ENCODE measurements around the gene BMP7. TPM values are rescaled to one million over a fixed set of nuclear protein-coding genes. Genes with fewer than 3 reads are reported as not detected.
"Not testable (repeated sequence)": the region's sequence is repeated elsewhere in the genome, so short reads cannot be mapped to it uniquely, and the experiment has no call there.

BMP7 gene
- total RNA-seq, 1 donor from 2014 or later, result not detected

GRCh38 chr20:57194154-57194553 lies 72.3 kb downstream of the BMP7 start:
- intact Hi-C loops (cut with micrococcal nuclease), result no loop called here

- intact Hi-C loops (cut with micrococcal nuclease), result no loop called here
These were observed 73.3 kb downstream of the BMP7 start for GRCh38 chr20:57193094-57193493.

- intact Hi-C loops (cut with micrococcal nuclease), result no loop called here
These were observed 74.1 kb downstream of the BMP7 start for GRCh38 chr20:57192311-57192710.

GRCh38 chr20:57191265-57191638 lies 75.2 kb downstream of the BMP7 start:
- intact Hi-C loops (cut with micrococcal nuclease), result not testable (repeated sequence)

GRCh38 chr20:57190536-57191264 lies 75.7 kb downstream of the BMP7 start:
- intact Hi-C loops (cut with micrococcal nuclease), result no loop called here

- intact Hi-C loops (cut with micrococcal nuclease), result no loop called here
These were observed 76.7 kb downstream of the BMP7 start for GRCh38 chr20:57189713-57190112.

- intact Hi-C loops (cut with micrococcal nuclease), result no loop called here
These were observed 77.8 kb downstream of the BMP7 start for GRCh38 chr20:57188576-57189079.

- intact Hi-C loops (cut with micrococcal nuclease), result no loop called here
These were observed 78.4 kb downstream of the BMP7 start for GRCh38 chr20:57188056-57188455.

- intact Hi-C loops (cut with micrococcal nuclease), result no loop called here
These were observed 79.3 kb downstream of the BMP7 start for GRCh38 chr20:57187068-57187634.

GRCh38 chr20:57186192-57186591 lies 80.2 kb downstream of the BMP7 start:
- intact Hi-C loops (cut with micrococcal nuclease), result no loop called here

GRCh38 chr20:57185188-57185743 lies 81.2 kb downstream of the BMP7 start:
- intact Hi-C loops (cut with micrococcal nuclease), result no loop called here

GRCh38 chr20:57183457-57184009 lies 82.9 kb downstream of the BMP7 start:
- intact Hi-C loops (cut with micrococcal nuclease), result no loop called here

- intact Hi-C loops (cut with micrococcal nuclease), result no loop called here
These were observed 84.8 kb downstream of the BMP7 start for GRCh38 chr20:57181639-57182038.

- intact Hi-C loops (cut with micrococcal nuclease), result no loop called here
These were observed 85.5 kb downstream of the BMP7 start for GRCh38 chr20:57180954-57181353.

GRCh38 chr20:57180387-57180786 lies 86.1 kb downstream of the BMP7 start:
- intact Hi-C loops (cut with micrococcal nuclease), result no loop called here

- intact Hi-C loops (cut with micrococcal nuclease), result no loop called here
These were observed 87.2 kb downstream of the BMP7 start for GRCh38 chr20:57179265-57179664.

- intact Hi-C loops (cut with micrococcal nuclease), result no loop called here
These were observed 87.8 kb downstream of the BMP7 start for GRCh38 chr20:57178582-57179111.

- intact Hi-C loops (cut with micrococcal nuclease), result no loop called here
These were observed 88.7 kb downstream of the BMP7 start for GRCh38 chr20:57177636-57178280.

- intact Hi-C loops (cut with micrococcal nuclease), result no loop called here
These were observed 89.6 kb downstream of the BMP7 start for GRCh38 chr20:57176842-57177241.

- intact Hi-C loops (cut with micrococcal nuclease), result no loop called here
These were observed 90.9 kb downstream of the BMP7 start for GRCh38 chr20:57175397-57176010.

- intact Hi-C loops (cut with micrococcal nuclease), result no loop called here
These were observed 91.7 kb downstream of the BMP7 start for GRCh38 chr20:57174737-57175136.
